ENCODE measurements around the gene CFAP61. TPM values are rescaled to one million over a fixed set of nuclear protein-coding genes. Genes with fewer than 3 reads are reported as not detected.

Gene CFAP61
- polyA plus RNA-seq, 1 of the 3 experiments (the other 2 are of a cell fraction) = 0.26 TPM

DNA sequence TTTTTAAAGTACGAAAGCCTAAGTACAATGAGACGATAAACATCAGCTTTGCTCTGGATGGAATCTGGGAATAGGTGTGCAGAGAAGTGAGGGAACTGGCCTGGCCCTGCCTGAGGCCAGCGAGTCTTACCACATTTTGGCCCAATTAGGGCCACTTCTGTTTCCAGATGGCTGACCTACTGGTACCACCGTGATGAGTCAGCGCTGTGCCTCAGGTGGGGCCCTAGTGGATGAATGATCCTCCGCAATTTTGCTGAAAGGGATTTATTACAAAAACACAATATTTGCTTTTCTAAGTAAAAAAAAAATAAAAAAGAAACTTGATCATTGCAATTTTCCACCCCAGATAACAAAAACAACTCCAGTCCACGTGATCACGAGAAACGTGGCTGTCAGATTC, 338.1 kb downstream of the CFAP61 start:
- WGBS (ENCODE audit: low lambda C conversion rate) = 93% methylated on average over 9 of the region's 9 CpGs
- no peak for DNase-seq
- H3K27ac ChIP-seq (ENCODE audit: low read depth in 2 of 2, low read length in 1 of 2) = no peak overlapping the region
- no peaks in the 10 kb centered on the region for H3K9me3 ChIP-seq
- H3K9ac ChIP-seq = no peak overlapping the region
- H2AFZ ChIP-seq (ENCODE audit: low read depth) = no peak overlapping the region
- no peaks in the 10 kb centered on the region for H3K27me3 ChIP-seq (ENCODE audit: insufficient read depth)
- H3K4me1 ChIP-seq (ENCODE audit: control insufficient read depth in 1 of 2, insufficient read depth in 2 of 2, low read depth in 1 of 2, low read length in 1 of 2) = no peaks in the 10 kb centered on the region
- no peaks in the 10 kb centered on the region for H4K20me1 ChIP-seq (ENCODE audit: insufficient read depth)
- H3F3A ChIP-seq (replicated peaks; ENCODE audit: insufficient read depth) = no peaks in the 10 kb centered on the region
- TF ChIP-seq, protein P1, sequence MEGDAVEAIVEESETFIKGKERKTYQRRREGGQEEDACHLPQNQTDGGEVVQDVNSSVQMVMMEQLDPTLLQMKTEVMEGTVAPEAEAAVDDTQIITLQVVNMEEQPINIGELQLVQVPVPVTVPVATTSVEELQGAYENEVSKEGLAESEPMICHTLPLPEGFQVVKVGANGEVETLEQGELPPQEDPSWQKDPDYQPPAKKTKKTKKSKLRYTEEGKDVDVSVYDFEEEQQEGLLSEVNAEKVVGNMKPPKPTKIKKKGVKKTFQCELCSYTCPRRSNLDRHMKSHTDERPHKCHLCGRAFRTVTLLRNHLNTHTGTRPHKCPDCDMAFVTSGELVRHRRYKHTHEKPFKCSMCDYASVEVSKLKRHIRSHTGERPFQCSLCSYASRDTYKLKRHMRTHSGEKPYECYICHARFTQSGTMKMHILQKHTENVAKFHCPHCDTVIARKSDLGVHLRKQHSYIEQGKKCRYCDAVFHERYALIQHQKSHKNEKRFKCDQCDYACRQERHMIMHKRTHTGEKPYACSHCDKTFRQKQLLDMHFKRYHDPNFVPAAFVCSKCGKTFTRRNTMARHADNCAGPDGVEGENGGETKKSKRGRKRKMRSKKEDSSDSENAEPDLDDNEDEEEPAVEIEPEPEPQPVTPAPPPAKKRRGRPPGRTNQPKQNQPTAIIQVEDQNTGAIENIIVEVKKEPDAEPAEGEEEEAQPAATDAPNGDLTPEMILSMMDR (IDR thresholded peaks at IDR 0.05) = no peak
- TF ChIP-seq GABPA (IDR thresholded peaks at IDR 0.05; ENCODE audit: low read depth) (no peak), TCF12 (IDR thresholded peaks at IDR 0.05) (no peak), EZH2phosphoT487 (IDR thresholded peaks at IDR 0.05; ENCODE audit: borderline replicate concordance, low read depth) (no peak), EP300 (IDR thresholded peaks at IDR 0.05; ENCODE audit: borderline replicate concordance in 1 of 2, low read depth in 1 of 2, low read length in 1 of 2) (no peak), NRF1 (IDR thresholded peaks at IDR 0.05; ENCODE audit: low read depth, low read length) (no peak), FOXJ3 (CRISPR knock-in tag; IDR thresholded peaks at IDR 0.05) (no peak), RAD21 (IDR thresholded peaks at IDR 0.05; ENCODE audit: low read length) (no peak), NFIC (IDR thresholded peaks at IDR 0.05; ENCODE audit: borderline replicate concordance) (no peak), FOSL2 (IDR thresholded peaks at IDR 0.05; ENCODE audit: borderline replicate concordance, low read depth) (no peak), TAF1 (IDR thresholded peaks at IDR 0.05; ENCODE audit: borderline replicate concordance, low read depth, low read length) (no peak), SIN3A (IDR thresholded peaks at IDR 0.05; ENCODE audit: borderline replicate concordance, low read depth, low read length) (no peak), ELF1 (IDR thresholded peaks at IDR 0.05) (no peak), YY1 (IDR thresholded peaks at IDR 0.05; ENCODE audit: low read depth) (no peak), FOXM1 (IDR thresholded peaks at IDR 0.05; ENCODE audit: low read depth) (no peak), POLR2AphosphoS5 (IDR thresholded peaks at IDR 0.05; ENCODE audit: low read depth, low read length) (no peak), CHD2 (IDR thresholded peaks at IDR 0.05; ENCODE audit: low read length, partially characterized antibody) (no peak), MEF2A (IDR thresholded peaks at IDR 0.05; ENCODE audit: borderline replicate concordance, low read depth) (no peak), TEAD4 (IDR thresholded peaks at IDR 0.05; ENCODE audit: borderline replicate concordance, insufficient read depth) (no peak)
- TF ChIP-seq, protein P2, sequence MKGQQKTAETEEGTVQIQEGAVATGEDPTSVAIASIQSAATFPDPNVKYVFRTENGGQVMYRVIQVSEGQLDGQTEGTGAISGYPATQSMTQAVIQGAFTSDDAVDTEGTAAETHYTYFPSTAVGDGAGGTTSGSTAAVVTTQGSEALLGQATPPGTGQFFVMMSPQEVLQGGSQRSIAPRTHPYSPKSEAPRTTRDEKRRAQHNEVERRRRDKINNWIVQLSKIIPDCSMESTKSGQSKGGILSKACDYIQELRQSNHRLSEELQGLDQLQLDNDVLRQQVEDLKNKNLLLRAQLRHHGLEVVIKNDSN (IDR thresholded peaks at IDR 0.05; ENCODE audit: borderline replicate concordance, low read depth) = no peak
- CTCF ChIA-PET = no interaction called here
- H3K4me2 ChIP-seq = no peak overlapping the region
- POLR2A ChIA-PET = no interaction called here
- H3K4me3 ChIP-seq (ENCODE audit: low read depth in 2 of 2, low read length in 1 of 2) = no peak overlapping the region
- no peaks in the 10 kb centered on the region for H3K79me2 ChIP-seq (ENCODE audit: insufficient read depth)
- H3K9me2 ChIP-seq = no peaks in the 10 kb centered on the region
- no peaks in the 10 kb centered on the region for H3K36me3 ChIP-seq (replicated peaks in 1 of 2; ENCODE audit: control insufficient read depth in 1 of 2, insufficient read depth in 2 of 2, low read length in 1 of 2)
